Stimulated activated CD4-positive, alpha-beta T cell treated with anti-CD3 and anti-CD28 coated beads, Interleukin-12 subunit alpha, Interleukin-12 subunit beta, amount 100 ng/mL, for 48 hours (primary cell): ENCODE data around the gene RESF1.
"Not testable (repeated sequence)": the region's sequence is repeated elsewhere in the genome, so short reads cannot be mapped to it uniquely, and the experiment has no call there.

Experiments used
- DNase-seq, 3 donors: peaks; one replicate each; pipeline ENCODE4 v3.0.0-alpha.2; 2020; ENCODE audit warnings: low read depth in 2 of 3, low spot score in 1 of 3

The RESF1 gene

GRCh38 chr12:31959161-31959700 is at the start of gene RESF1:
RESF1 (plus strand) TSS chr12:31959415; CDS start chr12:31980956, 21,541 bp downstream.
- DNase-seq: peak; percentile 68 to 79 (median 69)

GRCh38 chr12:31914927-31915326 is 44.3 kb upstream of the RESF1 start:
- DNase-seq: no peak

- no peak for DNase-seq
These were observed 43.8 kb upstream of the RESF1 start for GRCh38 chr12:31915446-31915845.

- no peak for DNase-seq
These were observed 36.7 kb upstream of the RESF1 start for GRCh38 chr12:31922341-31923062.

GRCh38 chr12:31923063-31923412 is 36.2 kb upstream of the RESF1 start:
- DNase-seq: no peak

GRCh38 chr12:31928246-31929026 is 30.8 kb upstream of the RESF1 start:
- peak in 2 of 3 donors; percentile 8 to 12 for DNase-seq

GRCh38 chr12:31929027-31929526 is 30.1 kb upstream of the RESF1 start:
- DNase-seq: peak in 1 of 3 donors; percentile 15

- DNase-seq: no peak
These were observed 27.2 kb upstream of the RESF1 start for GRCh38 chr12:31931796-31932715.

- DNase-seq: no peak
These were observed 14.9 kb upstream of the RESF1 start for GRCh38 chr12:31944299-31944698.

GRCh38 chr12:31947971-31948370 is 11.2 kb upstream of the RESF1 start:
- DNase-seq: no peak

GRCh38 chr12:31948697-31949359 is 10.4 kb upstream of the RESF1 start:
- not testable (repeated sequence) for DNase-seq

GRCh38 chr12:31950088-31950487 is 9.1 kb upstream of the RESF1 start:
- DNase-seq: no peak

- no peak for DNase-seq
These were observed 8.7 kb upstream of the RESF1 start for GRCh38 chr12:31950492-31950891.

GRCh38 chr12:31951008-31951407 is 8.2 kb upstream of the RESF1 start:
- DNase-seq: no peak

GRCh38 chr12:31951939-31952338 is 7.3 kb upstream of the RESF1 start:
- no peak for DNase-seq

- no peak for DNase-seq
These were observed 6.8 kb upstream of the RESF1 start for GRCh38 chr12:31952418-31952817.

GRCh38 chr12:31954925-31955858 is 4.0 kb upstream of the RESF1 start:
- DNase-seq: no peak

GRCh38 chr12:31958569-31959160 is 550 bp upstream of the RESF1 start:
- DNase-seq: no peak
